Uterus (tissue), 2 donors: ENCODE data around the gene TRIM65.

Experiments used
- POLR2A ChIP-seq, 2 donors: fragments of 450-650 bp; IDR thresholded peaks; one replicate each; pipeline ENCODE4 v1.6.1; 2016; ENCODE audit warnings: antibody characterized with exemption in 2 of 2, mild to moderate bottlenecking in 1 of 2, moderate library complexity in 1 of 2
- TF ChIP-seq, protein P1 (sequence below), 4 experiments: fragments of 200-600 bp in 2 of 4; fragments of 450-650 bp in 2 of 4; sonication (generic) in 2 of 4; IDR thresholded peaks; one replicate each; pipeline ENCODE4 v1.5.1; 2016 to 2019; ENCODE audit warnings: antibody characterized with exemption in 4 of 4, mild to moderate bottlenecking in 2 of 4, moderate library complexity in 1 of 4

- no peak for TF ChIP-seq POLR2A (IDR thresholded peaks at IDR 0.05)
- TF ChIP-seq, protein P1, sequence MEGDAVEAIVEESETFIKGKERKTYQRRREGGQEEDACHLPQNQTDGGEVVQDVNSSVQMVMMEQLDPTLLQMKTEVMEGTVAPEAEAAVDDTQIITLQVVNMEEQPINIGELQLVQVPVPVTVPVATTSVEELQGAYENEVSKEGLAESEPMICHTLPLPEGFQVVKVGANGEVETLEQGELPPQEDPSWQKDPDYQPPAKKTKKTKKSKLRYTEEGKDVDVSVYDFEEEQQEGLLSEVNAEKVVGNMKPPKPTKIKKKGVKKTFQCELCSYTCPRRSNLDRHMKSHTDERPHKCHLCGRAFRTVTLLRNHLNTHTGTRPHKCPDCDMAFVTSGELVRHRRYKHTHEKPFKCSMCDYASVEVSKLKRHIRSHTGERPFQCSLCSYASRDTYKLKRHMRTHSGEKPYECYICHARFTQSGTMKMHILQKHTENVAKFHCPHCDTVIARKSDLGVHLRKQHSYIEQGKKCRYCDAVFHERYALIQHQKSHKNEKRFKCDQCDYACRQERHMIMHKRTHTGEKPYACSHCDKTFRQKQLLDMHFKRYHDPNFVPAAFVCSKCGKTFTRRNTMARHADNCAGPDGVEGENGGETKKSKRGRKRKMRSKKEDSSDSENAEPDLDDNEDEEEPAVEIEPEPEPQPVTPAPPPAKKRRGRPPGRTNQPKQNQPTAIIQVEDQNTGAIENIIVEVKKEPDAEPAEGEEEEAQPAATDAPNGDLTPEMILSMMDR (IDR thresholded peaks at IDR 0.05) = no peak
Measured at GRCh38 chr17:75902406-75902805, 5.7 kb upstream of the TRIM65 start.
